NB4 (cell line): ENCODE data around the gene ZNF786.

Experiments used
- TF ChIP-seq, protein P1 (sequence below): IDR thresholded peaks from one replicate; pipeline ENCODE4 v1.5.1; 2012; ENCODE audit warnings: low read depth, low read length
- TF ChIP-seq, protein P2 (sequence below): IDR thresholded peaks from 2 replicates; pipeline ENCODE4 v1.6.1; 2011; ENCODE audit warnings: low read depth, low read length

DNA sequence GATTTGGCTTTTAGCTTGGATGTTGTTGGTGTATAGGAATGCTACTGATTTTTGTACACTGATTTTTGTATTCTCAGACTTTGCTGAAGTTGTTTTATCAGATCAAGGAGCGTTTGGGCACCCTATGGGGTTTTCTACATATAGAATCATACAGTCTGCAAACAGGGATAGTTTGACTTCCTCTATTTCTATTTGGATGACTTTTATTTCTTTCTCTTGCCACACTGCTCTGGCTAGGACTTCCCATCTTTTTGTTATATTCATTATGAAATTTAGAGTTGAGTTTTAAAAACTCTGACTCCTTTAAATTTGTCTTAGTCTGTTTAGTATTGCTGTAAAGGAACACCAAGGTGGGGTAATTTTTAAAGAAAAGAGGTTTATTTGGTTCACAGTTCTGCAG, 4.7 kb downstream of the ZNF786 start:
- TF ChIP-seq, protein P1, sequence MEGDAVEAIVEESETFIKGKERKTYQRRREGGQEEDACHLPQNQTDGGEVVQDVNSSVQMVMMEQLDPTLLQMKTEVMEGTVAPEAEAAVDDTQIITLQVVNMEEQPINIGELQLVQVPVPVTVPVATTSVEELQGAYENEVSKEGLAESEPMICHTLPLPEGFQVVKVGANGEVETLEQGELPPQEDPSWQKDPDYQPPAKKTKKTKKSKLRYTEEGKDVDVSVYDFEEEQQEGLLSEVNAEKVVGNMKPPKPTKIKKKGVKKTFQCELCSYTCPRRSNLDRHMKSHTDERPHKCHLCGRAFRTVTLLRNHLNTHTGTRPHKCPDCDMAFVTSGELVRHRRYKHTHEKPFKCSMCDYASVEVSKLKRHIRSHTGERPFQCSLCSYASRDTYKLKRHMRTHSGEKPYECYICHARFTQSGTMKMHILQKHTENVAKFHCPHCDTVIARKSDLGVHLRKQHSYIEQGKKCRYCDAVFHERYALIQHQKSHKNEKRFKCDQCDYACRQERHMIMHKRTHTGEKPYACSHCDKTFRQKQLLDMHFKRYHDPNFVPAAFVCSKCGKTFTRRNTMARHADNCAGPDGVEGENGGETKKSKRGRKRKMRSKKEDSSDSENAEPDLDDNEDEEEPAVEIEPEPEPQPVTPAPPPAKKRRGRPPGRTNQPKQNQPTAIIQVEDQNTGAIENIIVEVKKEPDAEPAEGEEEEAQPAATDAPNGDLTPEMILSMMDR: no peak
- TF ChIP-seq, protein P2, sequence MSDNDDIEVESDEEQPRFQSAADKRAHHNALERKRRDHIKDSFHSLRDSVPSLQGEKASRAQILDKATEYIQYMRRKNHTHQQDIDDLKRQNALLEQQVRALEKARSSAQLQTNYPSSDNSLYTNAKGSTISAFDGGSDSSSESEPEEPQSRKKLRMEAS: no peak
